Fibroblast of lung (primary cell): ENCODE results near the gene ZNF697. TPM values are rescaled to one million over a fixed set of nuclear protein-coding genes. Genes with fewer than 3 reads are reported as not detected.

Source experiments
- DNase-seq, 2 donors: peaks; one replicate each; pipeline versions ENCODE4 v3.0.0 to v3.0.0-alpha.2; 2010; ENCODE audit warnings: low read depth in 2 of 2
- H2AFZ ChIP-seq: 2 replicates; pipeline ENCODE4 v1.5.1; 2012; ENCODE audit warnings: low read length, control low read depth, inconsistent platforms
- H3K27ac ChIP-seq: 2 replicates; pipeline ENCODE4 v1.5.1; 2011; ENCODE audit warnings: low read length, control low read depth; ENCODE audit not compliant: insufficient read depth
- H3K27me3 ChIP-seq: 2 replicates; pipeline ENCODE4 v1.5.1; 2011; ENCODE audit warnings: mild to moderate bottlenecking, low read length; ENCODE audit not compliant: control insufficient read depth, insufficient read depth
- H3K36me3 ChIP-seq: 2 replicates; pipeline ENCODE4 v1.5.1; 2011; ENCODE audit warnings: low read length; ENCODE audit not compliant: control insufficient read depth, insufficient read depth
- H3K4me1 ChIP-seq: 2 replicates; pipeline ENCODE4 v1.5.1; 2011; ENCODE audit warnings: low read length; ENCODE audit not compliant: control insufficient read depth, insufficient read depth; ENCODE audit errors: extremely low read depth
- H3K4me2 ChIP-seq: 2 replicates; pipeline ENCODE4 v1.5.1; 2011; ENCODE audit warnings: low read length, control low read depth; ENCODE audit not compliant: insufficient read depth; ENCODE audit errors: extremely low read depth
- H3K4me3 ChIP-seq, 4 experiments: fragments of 200-600 bp in 1 of 4; sonication (generic) in 1 of 4; replicated peaks in 1 of 4; 2 replicates each; pipeline ENCODE4 v1.5.1; 2011 to 2016; ENCODE audit warnings: low read length in 4 of 4, low read depth in 3 of 4, mild to moderate bottlenecking in 3 of 4, control low read depth in 2 of 4, inconsistent platforms in 1 of 4, mixed read lengths in 1 of 4; ENCODE audit not compliant: insufficient read depth in 1 of 4; ENCODE audit errors: control extremely low read depth in 1 of 4
- H3K79me2 ChIP-seq: 2 replicates; pipeline ENCODE4 v1.5.1; 2012; ENCODE audit warnings: mild to moderate bottlenecking, low read length, inconsistent platforms; ENCODE audit not compliant: control insufficient read depth, insufficient read depth
- H3K9ac ChIP-seq: 2 replicates; pipeline ENCODE4 v1.5.1; 2011; ENCODE audit warnings: mild to moderate bottlenecking, low read length, control low read depth; ENCODE audit not compliant: insufficient read depth
- H3K9me3 ChIP-seq: 2 replicates; pipeline ENCODE4 v1.5.1; 2012; ENCODE audit warnings: low read depth, low read length; ENCODE audit not compliant: control insufficient read depth, insufficient read depth
- H4K20me1 ChIP-seq: 2 replicates; pipeline ENCODE4 v1.5.1; 2011; ENCODE audit warnings: low read length; ENCODE audit not compliant: control insufficient read depth, insufficient read depth; ENCODE audit errors: extremely low read depth
- EZH2 ChIP-seq: IDR thresholded peaks from 2 replicates; pipeline ENCODE4 v1.5.1; 2012; ENCODE audit warnings: low read length, control low read depth, mild to moderate bottlenecking; ENCODE audit errors: missing control alignments
- polyA plus RNA-seq, 2 donors: library from polyadenylated mRNA; depleted of rRNA in 1 of 2; stranded (reverse) in 1 of 2; unstranded in 1 of 2; fragments of >200 nt; gene quantifications; 2 replicates each; pipeline ENCODE4 v1.2.1, GENCODE V29; 2011 to 2012; ENCODE audit warnings: missing spikeins in 1 of 2
- total RNA-seq: library from RNA; depleted of rRNA; stranded (reverse); fragments of >200 nt; gene quantifications from 2 replicates; pipeline ENCODE4 v1.2.1, GENCODE V29; 2014
- TF ChIP-seq, protein P1 (sequence below), 2 donors: IDR thresholded peaks in 1 of 2; conservative IDR thresholded peaks in 1 of 2; 1 replicate in 1 of 2; 2 replicates in 1 of 2; pipeline ENCODE4 v1.5.1; 2011 to 2012; ENCODE audit warnings: low read length in 2 of 2, control low read depth in 1 of 2, inconsistent platforms in 1 of 2, low read depth in 1 of 2, mild to moderate bottlenecking in 1 of 2

Gene ZNF697
- total and polyA plus RNA-seq, 2 donors (not counting 1 experiment from before 2014, with no cell fraction given) = 9.6 to 23.0 TPM

DNA sequence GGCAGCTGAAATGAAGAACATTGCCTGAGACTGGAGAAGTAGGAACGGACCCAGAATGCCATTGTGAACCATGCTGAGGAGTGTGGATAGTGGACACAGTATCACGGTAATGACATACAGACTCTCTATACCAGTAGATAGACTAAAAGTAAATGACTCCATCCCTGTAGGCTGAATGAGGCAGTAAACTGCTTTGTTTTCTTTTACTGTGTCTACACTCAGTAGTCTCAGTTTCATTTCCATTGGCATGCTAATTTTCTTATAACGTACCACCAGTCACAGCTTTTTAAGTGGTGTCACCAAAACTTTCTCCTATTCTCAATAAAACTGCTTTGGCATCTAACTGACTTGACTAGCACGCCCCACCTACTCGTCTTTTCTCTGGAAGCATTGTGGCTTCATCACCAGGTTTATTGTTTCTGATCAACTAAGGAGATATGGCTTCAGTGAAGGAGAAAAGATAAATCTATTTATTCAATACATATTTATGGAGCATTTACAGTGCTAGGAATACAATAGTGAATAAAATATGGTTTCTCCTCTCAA lies 8.4 kb upstream of the ZNF697 start:
- Histone ChIP-seq H3K4me3 (no peak overlapping the region), H3K36me3 (no peaks in the 10 kb centered on the region), H4K20me1 (no peaks in the 10 kb centered on the region), H2AFZ (no peak overlapping the region), H3K79me2 (no peaks in the 10 kb centered on the region), H3K4me1 (peaks cover 5% of the 10 kb centered on the region), H3K27me3 (no peaks in the 10 kb centered on the region), H3K4me2 (no peak overlapping the region), H3K9ac (no peak overlapping the region), H3K27ac (no peak overlapping the region), H3K9me3 (no peaks in the 10 kb centered on the region)
- TF ChIP-seq EZH2 = no peak
- TF ChIP-seq, protein P1, sequence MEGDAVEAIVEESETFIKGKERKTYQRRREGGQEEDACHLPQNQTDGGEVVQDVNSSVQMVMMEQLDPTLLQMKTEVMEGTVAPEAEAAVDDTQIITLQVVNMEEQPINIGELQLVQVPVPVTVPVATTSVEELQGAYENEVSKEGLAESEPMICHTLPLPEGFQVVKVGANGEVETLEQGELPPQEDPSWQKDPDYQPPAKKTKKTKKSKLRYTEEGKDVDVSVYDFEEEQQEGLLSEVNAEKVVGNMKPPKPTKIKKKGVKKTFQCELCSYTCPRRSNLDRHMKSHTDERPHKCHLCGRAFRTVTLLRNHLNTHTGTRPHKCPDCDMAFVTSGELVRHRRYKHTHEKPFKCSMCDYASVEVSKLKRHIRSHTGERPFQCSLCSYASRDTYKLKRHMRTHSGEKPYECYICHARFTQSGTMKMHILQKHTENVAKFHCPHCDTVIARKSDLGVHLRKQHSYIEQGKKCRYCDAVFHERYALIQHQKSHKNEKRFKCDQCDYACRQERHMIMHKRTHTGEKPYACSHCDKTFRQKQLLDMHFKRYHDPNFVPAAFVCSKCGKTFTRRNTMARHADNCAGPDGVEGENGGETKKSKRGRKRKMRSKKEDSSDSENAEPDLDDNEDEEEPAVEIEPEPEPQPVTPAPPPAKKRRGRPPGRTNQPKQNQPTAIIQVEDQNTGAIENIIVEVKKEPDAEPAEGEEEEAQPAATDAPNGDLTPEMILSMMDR (conservative IDR thresholded peaks at IDR 0.05 in 1 of 2, IDR thresholded peaks at IDR 0.05 in 1 of 2; ENCODE audit: low read depth in 1 of 2, low read length in 2 of 2) = no peak
- DNase-seq = no peak

DNA sequence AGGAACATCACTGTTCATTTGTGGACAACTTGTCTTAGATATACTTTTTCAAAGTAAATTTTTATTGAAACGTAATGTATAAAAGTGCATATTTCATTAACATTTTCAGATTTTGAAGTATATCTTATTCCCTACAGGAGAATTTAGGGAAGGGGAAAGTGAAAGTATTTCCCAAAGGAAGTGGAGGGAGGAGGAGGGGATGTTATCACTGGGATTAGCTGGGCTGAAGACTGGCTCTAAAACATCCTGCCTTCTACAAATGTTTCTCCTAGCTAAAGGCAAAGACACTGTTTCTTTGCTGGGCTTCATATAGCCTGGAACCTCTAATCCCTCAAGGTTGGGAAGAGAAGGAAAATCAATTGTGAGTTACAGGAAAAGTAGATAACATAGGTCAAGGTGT lies 7.1 kb upstream of the ZNF697 start:
- peaks cover 5% of the 10 kb centered on the region for H3K4me1 ChIP-seq
- no peak for TF ChIP-seq EZH2
- TF ChIP-seq, protein P1 (conservative IDR thresholded peaks at IDR 0.05 in 1 of 2, IDR thresholded peaks at IDR 0.05 in 1 of 2; ENCODE audit: low read depth in 1 of 2, low read length in 2 of 2) = no peak
- H3K79me2 ChIP-seq = no peaks in the 10 kb centered on the region
- H3K36me3 ChIP-seq = no peaks in the 10 kb centered on the region
- H2AFZ ChIP-seq = peak overlapping the region; percentile 56
- no peaks in the 10 kb centered on the region for H3K27me3 ChIP-seq
- no peak overlapping the region for H3K4me3 ChIP-seq
- no peak for DNase-seq
- no peak overlapping the region for H3K9ac ChIP-seq
- H3K9me3 ChIP-seq = no peaks in the 10 kb centered on the region
- no peaks in the 10 kb centered on the region for H4K20me1 ChIP-seq
- peak overlapping the region; percentile 58 for H3K4me2 ChIP-seq
- H3K27ac ChIP-seq = no peak overlapping the region

DNA sequence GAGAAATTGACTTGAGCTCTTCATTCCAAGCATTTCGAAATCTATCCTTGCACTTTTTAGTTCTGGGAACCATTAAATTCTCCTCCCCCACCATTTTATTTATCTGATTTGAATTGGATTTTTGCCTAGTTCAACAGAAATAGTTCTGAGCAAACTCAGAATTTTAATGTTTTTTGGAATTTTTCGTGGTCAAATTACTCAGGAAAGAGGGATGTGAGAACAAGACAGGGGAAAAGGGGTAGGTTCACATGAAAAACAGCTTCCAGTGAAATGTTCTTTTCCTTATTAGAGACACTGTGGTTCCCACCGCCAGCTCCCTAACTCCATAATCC lies 5.7 kb upstream of the ZNF697 start:
- Histone ChIP-seq H4K20me1 (no peaks in the 10 kb centered on the region), H3K9ac (no peak overlapping the region), H2AFZ (no peak overlapping the region), H3K36me3 (no peaks in the 10 kb centered on the region), H3K9me3 (no peaks in the 10 kb centered on the region), H3K79me2 (no peaks in the 10 kb centered on the region), H3K27me3 (no peaks in the 10 kb centered on the region), H3K4me1 (peaks cover 5% of the 10 kb centered on the region), H3K4me3 (no peak overlapping the region), H3K27ac (peak overlapping the region; percentile 13), H3K4me2 (peak overlapping the region; percentile 11)
- TF ChIP-seq EZH2 = no peak
- TF ChIP-seq, protein P1 (conservative IDR thresholded peaks at IDR 0.05 in 1 of 2, IDR thresholded peaks at IDR 0.05 in 1 of 2; ENCODE audit: low read depth in 1 of 2, low read length in 2 of 2) = no peak
- peak; percentile 44 to 53 for DNase-seq
